GM21576 (cell line): ENCODE data around the gene KRTAP5-6.
A peak's percentile ranks its signal among the peaks of the same experiment; 100 is the strongest.
"Not testable (repeated sequence)": the region's sequence is repeated elsewhere in the genome, so short reads cannot be mapped to it uniquely, and the experiment has no call there.

ENCODE experiments used
- ATAC-seq: cut with Tn5 transposase; IDR thresholded peaks from one replicate; pipeline ENCODE4 v1.9.1; 2021; ENCODE audit warnings: mild to moderate bottlenecking, moderate library complexity; ENCODE audit not compliant: unreplicated experiment

KRTAP5-6 gene

GRCh38 chr11:1683216-1683615 is 13.8 kb upstream of the KRTAP5-6 start:
- not testable (repeated sequence) for ATAC-seq

- ATAC-seq: not testable (repeated sequence)
These were observed 13.0 kb upstream of the KRTAP5-6 start for GRCh38 chr11:1683904-1684572.

- not testable (repeated sequence) for ATAC-seq
These were observed 11.8 kb upstream of the KRTAP5-6 start for GRCh38 chr11:1684886-1685874.

- ATAC-seq: not testable (repeated sequence)
These were observed 10.8 kb upstream of the KRTAP5-6 start for GRCh38 chr11:1686220-1686619.

GRCh38 chr11:1688336-1688947 is 8.6 kb upstream of the KRTAP5-6 start:
- not testable (repeated sequence) for ATAC-seq

- not testable (repeated sequence) for ATAC-seq
These were observed 7.5 kb upstream of the KRTAP5-6 start for GRCh38 chr11:1689250-1690166.

- ATAC-seq: no peak
These were observed 6.6 kb upstream of the KRTAP5-6 start for GRCh38 chr11:1690167-1691025.

GRCh38 chr11:1691026-1691877 is 5.7 kb upstream of the KRTAP5-6 start:
- no peak for ATAC-seq

- no peak for ATAC-seq
These were observed 4.9 kb upstream of the KRTAP5-6 start for GRCh38 chr11:1691878-1692707.

- no peak for ATAC-seq
These were observed 4.2 kb upstream of the KRTAP5-6 start for GRCh38 chr11:1692708-1693326.

GRCh38 chr11:1693327-1694063 is 3.5 kb upstream of the KRTAP5-6 start:
- no peak for ATAC-seq

GRCh38 chr11:1694064-1694845 is 2.7 kb upstream of the KRTAP5-6 start:
- peak; percentile 52 for ATAC-seq

- ATAC-seq: no peak
These were observed 2.0 kb upstream of the KRTAP5-6 start for GRCh38 chr11:1694846-1695547.

GRCh38 chr11:1695548-1696108 is 1.4 kb upstream of the KRTAP5-6 start:
- no peak for ATAC-seq

- ATAC-seq: no peak
These were observed 2.8 kb downstream of the KRTAP5-6 start for GRCh38 chr11:1699771-1700170.
